Coronary artery (tissue), 2 donors: ENCODE measurements around the gene RIBC2.
"Not testable (repeated sequence)": the region's sequence is repeated elsewhere in the genome, so short reads cannot be mapped to it uniquely, and the experiment has no call there.

Source experiments
- DNase-seq: peaks from one replicate; pipeline ENCODE4 v3.0.0-alpha.2; 2017; ENCODE audit warnings: low spot score
- H3K27ac ChIP-seq, 2 donors: fragments of 200-600 bp; sonication (generic); one replicate each; pipeline ENCODE4 v1.5.1; 2016 to 2019
- H3K4me3 ChIP-seq: fragments of 200-600 bp; sonication (generic); 2 replicates; pipeline ENCODE4 v1.5.1; 2016; ENCODE audit warnings: mild to moderate bottlenecking, moderate library complexity
- TF ChIP-seq, protein P1 (sequence below): fragments of 200-600 bp; sonication (generic); IDR thresholded peaks from one replicate; pipeline ENCODE4 v1.5.1; 2019; ENCODE audit warnings: antibody characterized with exemption

The RIBC2 gene

DNA sequence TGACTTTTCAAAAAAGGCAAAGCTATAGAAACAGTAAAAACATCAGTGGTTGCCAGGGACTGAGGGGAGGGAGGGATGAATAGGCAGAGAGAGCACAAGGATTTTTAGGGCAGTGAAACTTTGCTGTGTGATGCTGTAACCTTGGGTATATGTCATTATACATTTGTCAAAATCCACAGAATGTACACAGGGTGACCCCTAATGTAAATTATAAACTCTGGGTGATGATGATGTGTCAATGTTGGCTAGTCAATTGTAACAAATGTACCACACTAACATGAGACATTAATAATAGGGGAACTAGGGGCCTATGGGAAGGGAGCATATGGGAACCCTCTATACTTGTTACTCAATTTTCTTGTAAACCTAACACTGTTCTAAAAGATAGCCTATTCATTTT, 24.8 kb downstream of the RIBC2 start:
- H3K27ac ChIP-seq: no peak overlapping the region
- no peak overlapping the region for H3K4me3 ChIP-seq
- DNase-seq: no peak
- TF ChIP-seq, protein P1, sequence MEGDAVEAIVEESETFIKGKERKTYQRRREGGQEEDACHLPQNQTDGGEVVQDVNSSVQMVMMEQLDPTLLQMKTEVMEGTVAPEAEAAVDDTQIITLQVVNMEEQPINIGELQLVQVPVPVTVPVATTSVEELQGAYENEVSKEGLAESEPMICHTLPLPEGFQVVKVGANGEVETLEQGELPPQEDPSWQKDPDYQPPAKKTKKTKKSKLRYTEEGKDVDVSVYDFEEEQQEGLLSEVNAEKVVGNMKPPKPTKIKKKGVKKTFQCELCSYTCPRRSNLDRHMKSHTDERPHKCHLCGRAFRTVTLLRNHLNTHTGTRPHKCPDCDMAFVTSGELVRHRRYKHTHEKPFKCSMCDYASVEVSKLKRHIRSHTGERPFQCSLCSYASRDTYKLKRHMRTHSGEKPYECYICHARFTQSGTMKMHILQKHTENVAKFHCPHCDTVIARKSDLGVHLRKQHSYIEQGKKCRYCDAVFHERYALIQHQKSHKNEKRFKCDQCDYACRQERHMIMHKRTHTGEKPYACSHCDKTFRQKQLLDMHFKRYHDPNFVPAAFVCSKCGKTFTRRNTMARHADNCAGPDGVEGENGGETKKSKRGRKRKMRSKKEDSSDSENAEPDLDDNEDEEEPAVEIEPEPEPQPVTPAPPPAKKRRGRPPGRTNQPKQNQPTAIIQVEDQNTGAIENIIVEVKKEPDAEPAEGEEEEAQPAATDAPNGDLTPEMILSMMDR: no peak

DNA sequence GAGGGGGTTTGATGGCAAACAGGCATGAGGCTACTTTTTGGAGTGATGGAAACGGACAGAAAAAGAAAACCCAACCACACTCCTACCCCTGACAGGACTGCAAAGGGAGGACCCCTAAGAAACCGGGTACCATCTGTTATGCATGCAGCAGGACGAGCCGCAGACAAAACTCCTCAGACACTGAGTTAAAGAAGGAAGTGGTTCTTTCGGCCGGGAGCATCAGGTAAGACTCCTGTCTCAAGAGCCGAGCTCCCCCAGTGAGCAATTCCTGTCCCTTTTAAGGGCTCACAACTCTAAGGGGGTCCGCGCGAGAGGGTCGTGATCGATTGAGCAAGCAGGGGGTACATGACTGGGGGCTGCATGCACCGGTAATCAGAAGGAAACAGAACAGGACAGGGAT, 27.2 kb downstream of the RIBC2 start:
- not testable (repeated sequence) for H3K27ac ChIP-seq, H3K4me3 ChIP-seq, DNase-seq

DNA sequence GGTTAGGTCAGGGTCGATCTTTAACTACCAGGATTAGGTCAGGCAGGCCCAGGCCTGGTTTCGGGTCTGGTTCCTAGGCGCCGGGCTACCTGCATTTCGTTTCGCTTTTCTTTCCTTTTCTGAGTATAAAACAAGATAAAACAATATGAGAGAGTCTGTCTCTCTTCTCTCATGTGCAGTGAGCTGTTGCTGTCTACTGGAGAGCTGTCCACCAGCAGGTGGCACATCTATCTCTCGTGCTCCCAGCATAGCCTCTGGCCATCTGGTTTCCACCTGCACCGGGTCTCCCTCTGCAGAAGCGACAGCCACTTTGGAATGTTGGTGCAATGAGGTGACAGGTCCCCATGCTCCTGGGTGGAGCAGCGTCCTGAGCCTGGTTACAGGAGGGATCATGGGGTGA, 27.6 kb downstream of the RIBC2 start:
- H3K4me3 ChIP-seq: no peak overlapping the region
- TF ChIP-seq, protein P1: no peak
- DNase-seq: no peak
- no peak overlapping the region for H3K27ac ChIP-seq

DNA sequence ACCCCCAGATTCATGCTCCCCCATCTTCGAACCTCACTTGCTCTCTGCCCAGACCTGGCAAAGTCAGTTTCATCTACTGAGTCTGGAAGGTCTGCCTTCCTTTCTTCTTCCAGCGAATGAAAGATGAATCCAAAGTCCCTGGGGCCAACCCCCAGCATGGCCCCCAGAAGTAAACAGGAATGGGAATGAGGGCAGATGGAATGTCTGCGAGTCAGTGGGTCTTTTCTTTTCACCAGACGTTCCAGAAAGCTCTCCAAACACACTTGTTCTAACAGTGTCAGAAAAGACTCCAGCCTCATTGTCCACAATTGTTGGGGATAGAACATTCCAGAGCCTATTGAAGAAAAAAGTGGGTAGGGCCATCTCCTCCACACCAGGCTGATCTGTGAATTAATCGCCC, 28.6 kb downstream of the RIBC2 start:
- DNase-seq: no peak
- Histone ChIP-seq H3K4me3 (no peak overlapping the region), H3K27ac (no peak overlapping the region)
- TF ChIP-seq, protein P1: no peak

DNA sequence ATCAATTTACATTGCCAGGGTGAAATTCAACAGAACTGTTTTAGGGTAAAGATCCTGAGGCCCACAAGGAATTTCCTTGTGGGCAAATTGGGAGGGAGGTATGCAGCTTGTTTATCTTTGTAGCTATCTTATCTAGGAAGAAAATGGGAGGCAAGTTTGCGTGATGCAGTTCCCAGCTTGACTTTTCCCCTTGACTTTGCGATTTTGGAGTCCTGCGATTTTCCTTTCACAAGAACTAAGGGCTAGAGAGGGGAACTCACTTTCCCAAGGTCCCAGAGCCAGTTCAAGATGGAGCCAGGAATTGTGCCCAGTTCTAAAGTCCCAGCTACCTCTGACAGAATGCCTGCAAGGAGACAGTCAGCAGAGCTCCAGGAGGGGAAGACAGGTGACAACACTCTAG, 30.7 kb downstream of the RIBC2 start:
- TF ChIP-seq, protein P1: no peak
- DNase-seq: no peak
- H3K4me3 ChIP-seq: no peak overlapping the region
- no peak overlapping the region for H3K27ac ChIP-seq

DNA sequence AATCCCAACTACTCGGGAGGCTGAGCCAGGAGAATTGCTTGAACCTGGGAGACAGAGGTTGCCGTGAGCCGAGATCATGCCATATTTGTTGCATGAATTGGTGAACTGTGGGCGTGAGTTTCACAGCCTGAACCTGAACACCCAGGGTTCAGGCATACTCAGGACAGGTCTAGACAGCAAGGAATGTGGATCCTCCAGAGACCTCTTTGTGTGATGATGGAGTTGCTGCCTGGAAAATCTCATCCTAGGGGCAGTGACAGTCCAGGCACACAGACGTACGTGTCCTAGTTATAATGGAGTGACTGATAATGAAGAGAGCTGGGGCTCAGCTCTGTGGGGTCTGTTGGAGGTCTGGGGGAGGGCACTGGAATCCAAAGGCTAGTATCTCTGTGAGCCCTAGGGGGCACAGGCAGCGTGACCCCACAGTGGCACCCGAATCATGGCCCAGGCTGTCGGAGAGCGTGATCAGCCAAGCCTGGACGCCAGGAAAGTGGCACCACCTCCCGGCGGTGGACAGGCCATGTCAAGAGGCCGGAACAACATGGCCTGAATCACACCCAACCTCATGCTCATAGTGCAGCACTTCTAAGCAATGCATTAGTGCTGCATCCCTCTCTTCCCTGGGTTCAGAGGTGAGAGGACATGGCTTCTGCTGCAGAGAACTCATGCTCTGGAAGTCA, 31.7 kb downstream of the RIBC2 start:
- H3K4me3 ChIP-seq: no peak overlapping the region
- TF ChIP-seq, protein P1: no peak
- DNase-seq: no peak

DNA sequence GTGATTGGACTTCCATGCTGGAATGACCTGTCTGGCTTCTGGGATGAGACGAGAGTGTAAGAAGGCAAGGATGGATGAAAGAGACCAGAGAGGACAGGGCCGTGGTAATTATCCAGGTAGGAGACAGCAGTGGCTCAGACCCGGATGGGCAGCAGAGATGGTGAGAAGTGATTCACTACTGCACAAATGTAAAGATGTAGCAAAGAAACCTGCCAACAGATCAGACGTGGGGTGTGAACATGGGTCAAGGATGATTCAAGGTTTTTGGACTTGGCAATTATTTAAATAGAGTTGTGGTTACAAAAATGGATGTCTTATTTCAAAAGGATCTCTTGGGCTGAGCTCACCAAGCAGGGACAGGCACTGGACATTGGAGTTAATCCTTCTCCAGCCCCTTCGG, 32.7 kb downstream of the RIBC2 start:
- Histone ChIP-seq H3K27ac (no peak overlapping the region), H3K4me3 (no peak overlapping the region)
- TF ChIP-seq, protein P1: no peak
- no peak for DNase-seq

More for the DNA sequence above, 31.7 kb downstream of the RIBC2 start:
- no peak overlapping the region for H3K27ac ChIP-seq

DNA sequence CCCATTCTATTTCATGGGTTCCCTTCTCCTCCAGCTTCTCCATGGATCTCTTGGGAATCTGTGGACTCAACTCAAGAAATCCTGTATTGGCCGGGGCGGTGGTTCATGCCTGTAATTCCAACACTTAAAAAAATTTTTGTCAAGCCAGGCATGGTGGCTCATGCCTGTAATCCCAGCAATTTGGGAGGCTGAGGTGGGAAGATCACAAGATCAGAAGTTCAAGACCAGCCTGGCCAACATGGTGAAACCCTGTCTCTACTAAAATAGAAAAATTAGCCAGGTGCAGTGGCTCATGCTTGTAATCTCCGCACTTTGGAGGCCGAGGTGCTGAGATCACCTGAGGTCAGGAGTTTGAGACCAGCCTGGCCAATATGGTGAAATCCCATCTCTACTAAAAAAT, 34.1 kb downstream of the RIBC2 start:
- DNase-seq, H3K27ac ChIP-seq, H3K4me3 ChIP-seq: not testable (repeated sequence)
